ENCODE measurements around the gene FOXD1. TPM values are rescaled to one million over a fixed set of nuclear protein-coding genes. Genes with fewer than 3 reads are reported as not detected.
"Not testable (repeated sequence)": the region's sequence is repeated elsewhere in the genome, so short reads cannot be mapped to it uniquely, and the experiment has no call there.

The FOXD1 gene
- total RNA-seq, 2 experiments from 2014 or later: 0.23 to 0.48 TPM

GRCh38 chr5:73460133-73460532 lies 11.6 kb upstream of the FOXD1 start:
- H3K9me3 Mint-ChIP-seq (ENCODE audit: low read depth): no peaks in the 10 kb centered on the region
- H3K27ac Mint-ChIP-seq: no peak overlapping the region
- POLR2A ChIA-PET: no interaction called here
- ATAC-seq (no peak), DNase-seq (no peak)
- intact Hi-C loops (cut with DNase I, micrococcal nuclease): no loop called here
- no peaks in the 10 kb centered on the region for H3K36me3 Mint-ChIP-seq (ENCODE audit: low read depth)
- peaks cover 41% of the 10 kb centered on the region for H3K27me3 Mint-ChIP-seq
- CTCF ChIA-PET: interaction anchor here (0.7 kb wide), 1 partner anchor 9 kb away, joined by 3 read pairs; no protein-coding TSS in a partner anchor
- no peak overlapping the region for H3K4me3 Mint-ChIP-seq
- H3K4me1 Mint-ChIP-seq: no peaks in the 10 kb centered on the region

- no peak for ATAC-seq
Measured at GRCh38 chr5:73459366-73459765, 10.8 kb upstream of the FOXD1 start.

GRCh38 chr5:73456462-73456861 lies 7.9 kb upstream of the FOXD1 start:
- intact Hi-C loops (cut with DNase I, micrococcal nuclease): loop anchor here in 1 of 2 experiments (10.0 kb wide), 1 partner anchor 502 kb away; the partner anchor contains the start of gene FCHO2
- CTCF ChIA-PET: interaction anchor here (0.7 to 1.3 kb wide), 2 partner anchors 10 to 57 kb away, joined by 3 read pairs; no protein-coding TSS in a partner anchor
- POLR2A ChIA-PET; ATAC-seq; H3K9me3 Mint-ChIP-seq (ENCODE audit: low read depth); H3K4me3 Mint-ChIP-seq; H3K36me3 Mint-ChIP-seq (ENCODE audit: low read depth); H3K4me1 Mint-ChIP-seq; DNase-seq; H3K27ac Mint-ChIP-seq: not testable (repeated sequence)
- peaks cover 61% of the 10 kb centered on the region for H3K27me3 Mint-ChIP-seq

More at GRCh38 chr5:73459366-73459765, 10.8 kb upstream of the FOXD1 start:
- no peak overlapping the region for H3K27ac Mint-ChIP-seq
- H3K9me3 Mint-ChIP-seq (ENCODE audit: low read depth): no peaks in the 10 kb centered on the region
- peaks cover 41% of the 10 kb centered on the region for H3K27me3 Mint-ChIP-seq
- H3K36me3 Mint-ChIP-seq (ENCODE audit: low read depth): no peaks in the 10 kb centered on the region
- intact Hi-C loops (cut with DNase I, micrococcal nuclease): loop anchor here in 1 of 2 experiments (10.0 kb wide), 1 partner anchor 505 kb away; the partner anchor contains the start of gene FCHO2
- CTCF ChIA-PET: no interaction called here
- no peaks in the 10 kb centered on the region for H3K4me1 Mint-ChIP-seq
- POLR2A ChIA-PET: no interaction called here
- DNase-seq: no peak
- no peak overlapping the region for H3K4me3 Mint-ChIP-seq

GRCh38 chr5:73454379-73455036 lies 5.9 kb upstream of the FOXD1 start:
- peak; percentile 78 for ATAC-seq
- Mint-ChIP-seq H3K4me1 (no peaks in the 10 kb centered on the region), H3K36me3 (ENCODE audit: low read depth) (no peaks in the 10 kb centered on the region), H3K27ac (no peak overlapping the region), H3K27me3 (peaks cover 61% of the 10 kb centered on the region), H3K4me3 (no peak overlapping the region), H3K9me3 (ENCODE audit: low read depth) (no peaks in the 10 kb centered on the region)
- ChIA-PET CTCF (interaction anchor here (0.6 to 2.0 kb wide), 12 partner anchors 9 to 1555 kb away, joined by 3 to 11 read pairs (median 3); no protein-coding TSS in a partner anchor), POLR2A (no interaction called here)
- peak; percentile 53 for DNase-seq
- intact Hi-C loops (cut with DNase I, micrococcal nuclease): loop anchor here in 1 of 2 experiments (5.0 to 10.0 kb wide), 3 partner anchors 222 to 500 kb away; partner anchors contain the start of gene FCHO2

GRCh38 chr5:73452215-73452614 lies 3.6 kb upstream of the FOXD1 start:
- no peaks in the 10 kb centered on the region for H3K36me3 Mint-ChIP-seq (ENCODE audit: low read depth)
- H3K9me3 Mint-ChIP-seq (ENCODE audit: low read depth): no peaks in the 10 kb centered on the region
- POLR2A ChIA-PET: no interaction called here
- no peak overlapping the region for H3K4me3 Mint-ChIP-seq
- DNase-seq (no peak), ATAC-seq (no peak)
- intact Hi-C loops (cut with DNase I, micrococcal nuclease): loop anchor here in 1 of 2 experiments (5.0 to 10.0 kb wide), 3 partner anchors 220 to 497 kb away; partner anchors contain the start of gene FCHO2
- H3K27me3 Mint-ChIP-seq: peaks cover 66% of the 10 kb centered on the region
- H3K27ac Mint-ChIP-seq: no peak overlapping the region
- CTCF ChIA-PET: no interaction called here
- peaks cover 5% of the 10 kb centered on the region for H3K4me1 Mint-ChIP-seq

GRCh38 chr5:73451224-73452130 lies 2.9 kb upstream of the FOXD1 start:
- ATAC-seq: peak; percentile 19
- H3K4me1 Mint-ChIP-seq: peaks cover 8% of the 10 kb centered on the region

GRCh38 chr5:73450672-73451223 lies 2.2 kb upstream of the FOXD1 start:
- ChIA-PET POLR2A (no interaction called here), CTCF (interaction anchor here (0.5 to 2.3 kb wide), 17 partner anchors 10 to 1428 kb away, joined by 3 to 8 read pairs (median 3); partner anchors contain the start of gene BTF3)
- Mint-ChIP-seq H3K36me3 (ENCODE audit: low read depth) (no peaks in the 10 kb centered on the region), H3K27ac (no peak overlapping the region), H3K9me3 (ENCODE audit: low read depth) (no peaks in the 10 kb centered on the region), H3K4me1 (peaks cover 8% of the 10 kb centered on the region), H3K4me3 (peak overlapping the region; percentile 2), H3K27me3 (peaks cover 62% of the 10 kb centered on the region)
- DNase-seq (no peak), ATAC-seq (no peak)
- intact Hi-C loops (cut with DNase I, micrococcal nuclease): loop anchor here (1.0 to 10.0 kb wide), 9 partner anchors 30 to 496 kb away; partner anchors contain the start of gene FCHO2 (in 1 of the 2)

More at GRCh38 chr5:73451224-73452130, 2.9 kb upstream of the FOXD1 start:
- peak; percentile 83 for DNase-seq
- intact Hi-C loops (cut with DNase I, micrococcal nuclease): loop anchor here (1.0 to 10.0 kb wide), 9 partner anchors 31 to 497 kb away; partner anchors contain the start of gene FCHO2 (in 1 of the 2)
- Mint-ChIP-seq H3K4me3 (no peak overlapping the region), H3K9me3 (ENCODE audit: low read depth) (no peaks in the 10 kb centered on the region), H3K36me3 (ENCODE audit: low read depth) (no peaks in the 10 kb centered on the region), H3K27me3 (peaks cover 65% of the 10 kb centered on the region), H3K27ac (no peak overlapping the region)
- CTCF ChIA-PET: interaction anchor here (0.5 to 2.3 kb wide), 18 partner anchors 9 to 1429 kb away, joined by 3 to 8 read pairs (median 4); partner anchors contain the start of gene BTF3
- POLR2A ChIA-PET: no interaction called here

GRCh38 chr5:73450137-73450536 lies 1.6 kb upstream of the FOXD1 start:
- ChIA-PET POLR2A (no interaction called here), CTCF (interaction anchor here (0.7 to 2.3 kb wide), 8 partner anchors 12 to 232 kb away, joined by 3 to 7 read pairs (median 3); no protein-coding TSS in a partner anchor)
- DNase-seq (no peak), ATAC-seq (no peak)
- no peak overlapping the region for H3K4me3 Mint-ChIP-seq
- H3K4me1 Mint-ChIP-seq: peaks cover 8% of the 10 kb centered on the region
- intact Hi-C loops (cut with DNase I, micrococcal nuclease): loop anchor here (2.0 to 10.0 kb wide), 6 partner anchors 29 to 495 kb away; partner anchors contain the start of gene FCHO2 (in 1 of the 2)
- no peaks in the 10 kb centered on the region for H3K36me3 Mint-ChIP-seq (ENCODE audit: low read depth)
- no peaks in the 10 kb centered on the region for H3K9me3 Mint-ChIP-seq (ENCODE audit: low read depth)
- peaks cover 62% of the 10 kb centered on the region for H3K27me3 Mint-ChIP-seq
- H3K27ac Mint-ChIP-seq: no peak overlapping the region

GRCh38 chr5:73447530-73448462 lies 781 bp downstream of the FOXD1 start:
- H3K27me3 Mint-ChIP-seq: peaks cover 69% of the 10 kb centered on the region
- CTCF ChIA-PET: interaction anchor here (0.5 to 1.1 kb wide), 4 partner anchors 16 to 692 kb away, joined by 3 to 4 read pairs (median 4); no protein-coding TSS in a partner anchor
- no peaks in the 10 kb centered on the region for H3K9me3 Mint-ChIP-seq (ENCODE audit: low read depth)
- peak overlapping the region; percentile 75 for H3K4me3 Mint-ChIP-seq
- POLR2A ChIA-PET: no interaction called here
- peak overlapping the region; percentile 31 for H3K27ac Mint-ChIP-seq
- DNase-seq (peak; percentile 70), ATAC-seq (peak; percentile 43)
- H3K36me3 Mint-ChIP-seq (ENCODE audit: low read depth): no peaks in the 10 kb centered on the region
- H3K4me1 Mint-ChIP-seq: peaks cover 8% of the 10 kb centered on the region
- intact Hi-C loops (cut with DNase I, micrococcal nuclease): loop anchor here (1.0 to 5.0 kb wide), 6 partner anchors 9 to 285 kb away; partner anchors contain the start of gene BTF3 (in 2 of the 2)

Data from activated CD4-positive, alpha-beta T cell treated with anti-CD3 and anti-CD28 coated beads for 36 hours (primary cell).